Mucosa of descending colon (tissue), 3 donors: Measurements from ENCODE around the gene IFT122. TPM values are rescaled to one million over a fixed set of nuclear protein-coding genes. Genes with fewer than 3 reads are reported as not detected.
A peak's percentile ranks its signal among the peaks of the same experiment; 100 is the strongest.

Experiments used
- ATAC-seq: fragments of 200-7000 bp; cut with Tn5 transposase; one replicate; pipeline ENCODE4 v1.9.1; 2020; ENCODE audit warnings: mild to moderate bottlenecking, moderate library complexity
- DNase-seq, 3 donors: peaks; one replicate each; pipeline ENCODE4 v3.0.0-alpha.2; 2020
- H3K36me3 ChIP-seq: fragments of 200-600 bp; one replicate; pipeline ENCODE4 v1.8.0; 2021; ENCODE audit warnings: low read depth, mild to moderate bottlenecking
- H3K4me1 ChIP-seq: fragments of 200-600 bp; one replicate; pipeline ENCODE4 v1.8.0; 2021; ENCODE audit warnings: low read depth, mild to moderate bottlenecking
- H3K4me3 ChIP-seq: fragments of 200-600 bp; one replicate; pipeline ENCODE4 v1.8.0; 2021; ENCODE audit warnings: mild to moderate bottlenecking
- H3K9me3 ChIP-seq: fragments of 200-600 bp; one replicate; pipeline ENCODE4 v1.8.0; 2021; ENCODE audit warnings: mild to moderate bottlenecking
- CTCF ChIP-seq: fragments of 200-600 bp; IDR thresholded peaks from one replicate; pipeline ENCODE4 v1.8.0; 2022; ENCODE audit warnings: antibody characterized with exemption, mild to moderate bottlenecking
- intact Hi-C, 2 donors: fragments of 100-400 bp; cut with DNase I in 1 of 2; cut with micrococcal nuclease in 1 of 2; formaldehyde crosslinking; loops; one replicate each; pipeline versions ENCODE4 v1.11.0 to v1.11.1; 2022; cut with DNase I, micrococcal nuclease
- total RNA-seq, 3 donors: library from RNA; stranded (reverse); fragmentation: NEBNext Ultra II Directional in 2 of 3; extraction: Animal tissue kit (Norgen Biotek cat#: 25700) in 2 of 3; gene quantifications; one replicate each; pipeline versions ENCODE4 v1.2.1 to v1.2.4, GENCODE V29; 2021 to 2023
- donor health status: DM: no; HTN: no; CAD: no; lungs with moderate emphysema.
- donor health status: DM: no; HTN: no; CAD: no.
- donor health status: DM: no; HTN: yes; CAD: no.

IFT122 gene
- total RNA-seq, 3 donors from 2014 or later: 24.6 to 35.0 (median 29.6) TPM

DNA sequence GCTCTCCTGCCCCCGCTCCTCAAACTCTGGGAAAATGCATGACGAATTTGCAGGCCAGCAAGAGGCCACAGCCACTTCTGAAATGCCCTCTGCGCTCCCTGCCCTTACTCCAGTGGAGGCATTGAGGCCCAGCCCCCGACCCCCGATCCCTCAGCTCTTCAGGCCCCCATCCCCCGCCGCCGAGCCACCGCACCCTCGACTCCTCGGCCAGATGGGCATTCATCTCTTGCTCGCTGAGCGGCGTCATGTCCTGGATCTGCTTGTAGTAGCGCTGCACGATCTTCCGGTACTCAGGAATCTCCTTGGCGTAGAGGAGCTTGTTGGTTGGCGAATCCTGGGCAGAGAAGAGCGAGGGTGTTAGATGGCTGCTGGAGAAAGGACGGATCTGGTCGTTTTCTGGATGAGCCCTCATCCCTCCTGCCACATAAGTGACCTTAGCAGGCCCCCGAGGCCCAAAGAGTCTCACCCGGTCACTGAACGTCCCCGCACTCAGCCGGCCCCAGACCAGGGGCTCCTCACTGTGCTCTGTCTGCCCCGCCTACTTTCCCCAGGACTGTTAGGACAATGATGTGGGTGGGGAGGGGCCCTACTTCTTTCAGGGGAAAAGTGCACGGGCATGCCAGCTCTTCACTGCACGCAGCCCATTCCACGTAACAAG, 117.0 kb downstream of the IFT122 start:
- Histone ChIP-seq H3K4me3 (no peak overlapping the region), H3K36me3 (no peaks in the 10 kb centered on the region), H3K9me3 (no peaks in the 10 kb centered on the region), H3K4me1 (peaks cover 6% of the 10 kb centered on the region)
- ATAC-seq (no peak), DNase-seq (peak in 2 of 3 donors; percentile 15 to 49)
- TF ChIP-seq CTCF: no peak
- intact Hi-C loops: no loop called here

GRCh38 chr3:129557548-129557894, 117.5 kb downstream of the IFT122 start:
- Histone ChIP-seq H3K9me3 (no peaks in the 10 kb centered on the region), H3K36me3 (no peaks in the 10 kb centered on the region), H3K4me3 (no peak overlapping the region), H3K4me1 (peaks cover 6% of the 10 kb centered on the region)
- DNase-seq (peak in 1 of 3 donors; percentile 20), ATAC-seq (no peak)
- no peak for TF ChIP-seq CTCF
- intact Hi-C loops: no loop called here

DNA sequence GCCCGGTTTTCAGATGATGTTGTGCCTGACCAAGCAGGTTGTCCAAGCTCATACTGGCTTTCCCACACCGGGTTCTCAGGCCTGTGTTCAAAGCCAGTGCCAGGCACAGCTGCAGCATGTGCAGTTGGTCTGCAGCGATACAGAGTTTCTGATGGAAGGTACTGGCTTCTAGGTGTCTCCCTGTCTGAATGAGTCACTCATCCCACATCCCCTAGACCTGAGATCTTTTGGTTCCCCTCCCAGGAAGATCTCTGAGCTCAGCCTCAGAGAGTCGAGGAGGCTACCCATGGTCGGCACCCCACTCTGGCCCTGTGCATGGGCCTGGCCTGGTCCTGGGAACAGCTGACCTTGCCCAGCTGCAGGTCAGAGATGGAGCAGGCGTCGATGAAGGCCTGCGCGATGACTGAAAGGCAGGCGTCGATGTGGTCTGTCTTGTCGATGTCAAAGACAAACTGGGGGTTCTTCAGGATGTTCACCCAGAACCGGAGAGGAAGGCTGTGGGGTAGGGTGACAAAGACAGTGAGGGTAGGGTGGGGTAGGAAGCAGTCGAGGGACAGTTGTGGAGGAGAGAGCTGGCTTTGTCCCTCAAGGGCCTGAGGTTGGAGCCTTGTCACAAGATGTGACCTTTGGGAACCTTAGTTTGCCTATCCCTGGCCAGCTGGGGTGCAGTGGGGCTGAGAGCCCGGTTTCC, 118.2 kb downstream of the IFT122 start:
- H3K9me3 ChIP-seq: no peaks in the 10 kb centered on the region
- ATAC-seq: no peak
- peaks cover 6% of the 10 kb centered on the region for H3K4me1 ChIP-seq
- intact Hi-C loops: no loop called here
- DNase-seq: peak in 2 of 3 donors; percentile 13 to 43
- no peak overlapping the region for H3K4me3 ChIP-seq
- no peak for TF ChIP-seq CTCF
- no peaks in the 10 kb centered on the region for H3K36me3 ChIP-seq

- no peak for ATAC-seq
- Histone ChIP-seq H3K9me3 (no peaks in the 10 kb centered on the region), H3K36me3 (no peaks in the 10 kb centered on the region), H3K4me1 (peaks cover 6% of the 10 kb centered on the region), H3K4me3 (no peak overlapping the region)
- no peak for TF ChIP-seq CTCF
- DNase-seq: peak in 2 of 3 donors; percentile 25 to 52
- intact Hi-C loops: no loop called here
Measured at GRCh38 chr3:129558772-129559564, 118.9 kb downstream of the IFT122 start.

- H3K36me3 ChIP-seq: no peaks in the 10 kb centered on the region
- H3K4me1 ChIP-seq: peaks cover 6% of the 10 kb centered on the region
- no peaks in the 10 kb centered on the region for H3K9me3 ChIP-seq
- DNase-seq: peak in 1 of 3 donors; percentile 38
- no peak for TF ChIP-seq CTCF
- no peak for ATAC-seq
- intact Hi-C loops: no loop called here
- H3K4me3 ChIP-seq: no peak overlapping the region
Measured at GRCh38 chr3:129559565-129560079, 119.6 kb downstream of the IFT122 start.
